ENCODE data around the gene STK11.

DNA sequence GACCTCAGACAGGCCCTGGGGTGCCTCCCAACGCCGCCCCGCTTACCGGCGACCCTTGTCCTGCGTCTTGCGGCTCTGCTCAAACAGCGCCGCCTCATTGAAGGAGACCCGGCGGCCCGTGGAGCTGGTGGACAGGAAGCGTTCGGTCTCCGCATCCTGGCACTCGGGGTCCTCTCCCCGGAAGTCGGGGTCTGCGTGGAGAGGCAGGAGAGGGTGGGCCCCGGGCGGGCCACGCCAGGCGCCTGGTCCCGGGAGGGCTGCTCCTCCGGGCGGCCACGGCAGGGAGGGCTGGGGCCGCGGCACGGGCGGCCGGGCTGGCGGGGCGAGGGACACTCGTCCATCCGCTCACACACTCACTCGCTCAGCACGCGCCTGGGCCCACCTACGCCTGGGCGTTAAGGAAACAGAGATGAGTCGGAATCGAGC is 29.4 kb downstream of the STK11 start:
- TF ChIP-seq, protein P1, sequence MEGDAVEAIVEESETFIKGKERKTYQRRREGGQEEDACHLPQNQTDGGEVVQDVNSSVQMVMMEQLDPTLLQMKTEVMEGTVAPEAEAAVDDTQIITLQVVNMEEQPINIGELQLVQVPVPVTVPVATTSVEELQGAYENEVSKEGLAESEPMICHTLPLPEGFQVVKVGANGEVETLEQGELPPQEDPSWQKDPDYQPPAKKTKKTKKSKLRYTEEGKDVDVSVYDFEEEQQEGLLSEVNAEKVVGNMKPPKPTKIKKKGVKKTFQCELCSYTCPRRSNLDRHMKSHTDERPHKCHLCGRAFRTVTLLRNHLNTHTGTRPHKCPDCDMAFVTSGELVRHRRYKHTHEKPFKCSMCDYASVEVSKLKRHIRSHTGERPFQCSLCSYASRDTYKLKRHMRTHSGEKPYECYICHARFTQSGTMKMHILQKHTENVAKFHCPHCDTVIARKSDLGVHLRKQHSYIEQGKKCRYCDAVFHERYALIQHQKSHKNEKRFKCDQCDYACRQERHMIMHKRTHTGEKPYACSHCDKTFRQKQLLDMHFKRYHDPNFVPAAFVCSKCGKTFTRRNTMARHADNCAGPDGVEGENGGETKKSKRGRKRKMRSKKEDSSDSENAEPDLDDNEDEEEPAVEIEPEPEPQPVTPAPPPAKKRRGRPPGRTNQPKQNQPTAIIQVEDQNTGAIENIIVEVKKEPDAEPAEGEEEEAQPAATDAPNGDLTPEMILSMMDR (IDR thresholded peaks at IDR 0.05): no peak
- no peak for TF ChIP-seq POLR2A (IDR thresholded peaks at IDR 0.05)

Measured in testis (tissue), 2 donors.